Erythroblast (primary cell): ENCODE results near the gene ENTPD2.

Experiments used
- GATA1 ChIP-seq: IDR thresholded peaks from 2 replicates; pipeline ENCODE4 v1.6.1; 2011; ENCODE audit warnings: low read depth, mild to moderate bottlenecking, control low read depth, low read length, moderate library complexity
- POLR2A ChIP-seq: IDR thresholded peaks from 2 replicates; pipeline ENCODE4 v1.6.1; 2011; ENCODE audit warnings: mild to moderate bottlenecking, low read length

- TF ChIP-seq POLR2A (no peak), GATA1 (no peak)
Observed at GRCh38 chr9:137017791-137018497, 35.9 kb downstream of the ENTPD2 start.
